ENCODE data around the gene RPP25.
"Not testable (repeated sequence)": the region's sequence is repeated elsewhere in the genome, so short reads cannot be mapped to it uniquely, and the experiment has no call there.

The RPP25 gene

DNA sequence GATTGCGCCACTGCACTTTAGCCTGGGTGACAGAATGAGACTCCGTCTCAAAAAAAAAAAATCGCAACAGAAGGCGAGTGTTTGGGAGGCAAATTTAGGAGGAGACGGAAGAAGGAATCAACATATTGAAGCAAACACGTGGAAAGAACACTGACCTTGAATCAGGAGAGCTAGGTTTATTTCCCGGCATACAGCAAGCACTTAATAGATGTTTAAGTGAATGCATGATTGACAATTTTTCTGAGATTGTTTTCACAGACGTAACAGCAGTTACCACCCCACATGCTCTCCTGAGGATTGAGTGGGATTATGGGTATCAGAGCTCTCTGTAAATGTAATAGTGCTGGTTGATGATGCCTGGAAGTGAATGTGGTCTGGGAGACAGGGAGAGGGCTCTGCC, 5.6 kb upstream of the RPP25 start:
- DNase-seq = no peak

DNA sequence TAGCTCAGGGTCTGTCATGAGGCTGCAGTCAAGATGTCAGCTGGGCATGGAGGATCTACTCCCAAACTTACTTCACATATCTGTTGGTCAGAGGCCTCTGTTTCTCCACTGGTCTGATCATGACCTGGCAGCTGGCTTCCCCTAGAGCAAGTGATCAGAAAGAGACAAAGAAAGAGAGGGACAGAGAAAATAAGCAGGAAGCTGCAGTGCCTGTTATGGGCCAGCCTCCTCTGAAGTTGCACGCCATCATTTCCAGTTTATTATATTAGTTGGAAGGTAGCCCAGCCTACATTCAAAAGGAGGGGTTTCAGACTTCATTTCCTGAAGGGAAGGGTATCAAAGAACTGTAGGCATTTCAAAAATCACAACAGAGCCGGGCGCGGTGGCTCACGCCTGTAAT, 5.0 kb upstream of the RPP25 start:
- DNase-seq = no peak

- no peak for DNase-seq
These were observed 4.5 kb upstream of the RPP25 start for GRCh38 chr15:74960995-74961588.

DNA sequence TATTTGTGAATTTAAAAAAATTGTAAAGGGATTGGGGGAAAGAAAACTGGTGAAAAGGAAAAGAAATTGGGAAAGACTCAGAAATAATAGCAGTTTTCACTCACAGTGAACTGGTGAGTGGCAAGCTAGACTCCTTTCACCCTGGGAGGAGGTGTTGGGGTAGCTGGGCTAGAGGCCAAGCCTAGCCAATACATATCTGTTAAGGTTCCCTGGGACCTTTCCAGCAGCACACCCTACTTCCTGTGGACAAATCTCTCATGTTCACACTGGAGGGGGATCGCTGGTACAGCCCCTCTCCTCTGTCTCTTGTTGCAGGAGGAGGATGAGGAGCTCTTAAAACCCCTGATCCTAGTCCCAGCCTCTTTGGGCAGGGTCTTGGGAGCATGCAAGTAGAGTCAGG, 3.7 kb upstream of the RPP25 start:
- no peak for DNase-seq

GRCh38 chr15:74959586-74959939, 3.0 kb upstream of the RPP25 start:
- no peak for DNase-seq

DNA sequence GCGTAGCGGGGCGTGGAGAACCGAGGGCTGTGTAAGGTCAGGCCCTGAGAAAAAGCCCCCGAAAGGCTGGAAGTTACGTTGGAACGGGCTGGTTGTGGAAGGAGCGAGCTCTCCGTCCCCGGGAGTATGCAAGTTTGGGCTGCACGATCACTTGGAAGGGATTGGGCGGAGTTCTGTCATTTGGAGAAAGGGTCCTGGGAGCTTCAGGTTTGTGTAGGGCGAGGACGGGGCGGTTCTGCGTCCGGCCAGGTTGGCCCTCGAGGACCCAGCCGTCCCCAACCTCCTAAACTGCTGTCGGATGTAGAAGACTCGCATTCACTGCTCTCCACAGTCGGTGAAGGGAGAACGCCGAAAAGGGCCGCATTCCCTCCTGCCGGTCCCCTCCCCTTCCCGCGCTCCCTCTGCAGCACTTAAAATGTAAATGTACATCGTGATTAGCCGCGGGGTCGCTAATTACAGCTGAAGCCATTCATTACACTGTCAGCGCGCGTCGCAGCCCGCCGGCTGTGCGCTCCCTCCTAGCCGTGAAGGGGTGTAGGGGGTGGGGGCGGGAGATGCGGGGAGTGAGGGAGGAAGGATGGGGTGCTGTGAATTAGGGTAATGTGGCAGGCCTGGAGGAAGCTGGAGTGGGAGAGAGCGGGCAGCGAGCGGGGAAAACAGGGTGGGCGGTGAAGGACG, 2.5 kb upstream of the RPP25 start:
- DNase-seq = no peak

- no peak for DNase-seq
These were observed 1.8 kb upstream of the RPP25 start for GRCh38 chr15:74958320-74958907.

DNA sequence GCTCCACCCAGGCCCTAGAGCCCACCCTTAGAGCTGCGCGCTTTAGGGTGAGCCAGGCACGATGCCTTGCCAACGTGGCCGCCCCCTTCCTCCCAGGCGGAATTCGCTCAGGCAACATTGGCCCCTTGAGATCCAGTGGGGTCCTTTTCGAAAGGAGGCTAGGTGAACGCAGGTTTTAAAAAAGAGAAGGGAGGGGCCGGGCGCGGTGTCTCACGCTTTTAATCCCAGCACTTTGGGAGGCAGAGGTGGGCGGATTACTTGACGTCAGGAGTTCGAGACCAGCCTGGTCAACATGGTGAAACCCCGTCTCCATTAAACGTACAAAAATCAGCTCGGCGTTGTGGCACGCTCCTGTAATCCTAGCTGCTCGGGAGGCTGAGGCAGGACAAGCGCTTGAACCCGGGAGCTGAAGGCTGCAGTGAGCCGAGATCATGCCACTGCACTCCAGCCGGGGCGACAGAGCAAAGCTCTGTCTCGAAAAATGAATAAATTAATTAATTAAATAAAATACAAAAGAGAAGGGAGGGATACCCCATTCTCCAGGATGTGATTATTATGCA, 984 bp upstream of the RPP25 start:
- DNase-seq = no peak

DNA sequence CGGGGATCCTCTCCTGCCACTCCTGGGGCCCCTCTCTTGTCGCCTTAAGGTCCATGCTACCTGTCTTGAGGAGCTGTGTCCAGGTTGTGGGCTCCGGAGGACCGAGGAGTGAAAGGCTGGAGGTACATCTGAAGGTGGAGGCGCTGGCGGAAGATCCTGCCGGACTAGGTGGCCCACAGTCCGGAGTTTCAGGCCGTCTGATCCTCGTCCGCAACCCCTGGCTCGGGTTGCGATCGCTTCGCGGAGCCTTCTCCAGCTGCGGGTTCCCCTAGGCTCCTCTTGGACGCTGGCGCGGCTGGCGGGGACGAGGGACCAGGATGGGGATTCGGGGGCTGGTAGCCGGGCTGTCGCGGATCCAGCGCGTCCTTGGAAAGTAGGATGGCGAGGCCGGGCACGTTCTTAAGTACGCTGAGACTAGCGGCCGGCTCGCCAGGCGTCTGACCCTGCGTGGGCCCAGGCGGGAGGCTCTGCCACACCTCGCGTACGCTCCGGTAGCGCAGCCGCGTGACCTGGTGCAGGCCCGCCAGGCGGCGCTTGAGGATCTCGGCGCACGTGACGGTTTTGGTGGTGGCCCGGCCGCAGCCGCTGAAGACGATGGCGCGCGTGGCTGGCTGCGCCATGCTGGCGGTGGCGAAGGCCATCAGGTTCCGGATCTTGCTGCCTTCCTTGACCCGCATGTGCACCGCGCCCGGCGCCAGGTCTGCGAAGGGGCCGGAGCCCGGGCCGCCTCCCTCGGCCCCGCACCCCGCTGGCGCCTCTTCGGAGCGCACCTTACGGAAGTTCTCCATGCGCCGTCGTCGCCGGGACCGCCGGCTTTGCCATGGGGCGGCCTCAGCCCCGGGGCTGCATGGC, 550 bp downstream of the RPP25 start:
- peak; percentile 58 to 65 for DNase-seq

DNA sequence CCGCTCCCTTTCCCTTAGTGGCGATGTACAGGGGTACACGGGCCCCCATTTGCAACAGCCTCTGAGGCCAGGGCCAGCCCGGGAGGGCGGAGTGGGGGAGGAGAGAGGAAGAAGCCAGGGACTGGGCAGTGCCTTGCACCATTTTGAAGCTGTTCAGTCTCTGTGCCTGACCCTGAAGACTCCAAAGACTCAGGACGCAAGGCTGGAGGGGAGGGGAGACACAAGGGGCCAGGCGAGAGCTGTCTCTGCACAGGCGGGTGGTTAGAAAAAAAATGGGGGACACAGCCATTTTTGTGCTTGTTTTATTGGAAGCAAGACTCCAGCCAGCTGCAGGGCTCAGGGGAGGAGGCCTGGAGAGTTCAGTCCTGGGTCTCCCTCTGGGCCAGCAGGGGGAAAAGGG, 1.6 kb downstream of the RPP25 start:
- no peak for DNase-seq

GRCh38 chr15:74954515-74954914, 2.1 kb downstream of the RPP25 start:
- no peak for DNase-seq

- no peak for DNase-seq
These were observed 5.6 kb downstream of the RPP25 start for GRCh38 chr15:74951006-74951405.

GRCh38 chr15:74950078-74950908, 6.3 kb downstream of the RPP25 start:
- DNase-seq = peak; percentile 81 to 85

DNA sequence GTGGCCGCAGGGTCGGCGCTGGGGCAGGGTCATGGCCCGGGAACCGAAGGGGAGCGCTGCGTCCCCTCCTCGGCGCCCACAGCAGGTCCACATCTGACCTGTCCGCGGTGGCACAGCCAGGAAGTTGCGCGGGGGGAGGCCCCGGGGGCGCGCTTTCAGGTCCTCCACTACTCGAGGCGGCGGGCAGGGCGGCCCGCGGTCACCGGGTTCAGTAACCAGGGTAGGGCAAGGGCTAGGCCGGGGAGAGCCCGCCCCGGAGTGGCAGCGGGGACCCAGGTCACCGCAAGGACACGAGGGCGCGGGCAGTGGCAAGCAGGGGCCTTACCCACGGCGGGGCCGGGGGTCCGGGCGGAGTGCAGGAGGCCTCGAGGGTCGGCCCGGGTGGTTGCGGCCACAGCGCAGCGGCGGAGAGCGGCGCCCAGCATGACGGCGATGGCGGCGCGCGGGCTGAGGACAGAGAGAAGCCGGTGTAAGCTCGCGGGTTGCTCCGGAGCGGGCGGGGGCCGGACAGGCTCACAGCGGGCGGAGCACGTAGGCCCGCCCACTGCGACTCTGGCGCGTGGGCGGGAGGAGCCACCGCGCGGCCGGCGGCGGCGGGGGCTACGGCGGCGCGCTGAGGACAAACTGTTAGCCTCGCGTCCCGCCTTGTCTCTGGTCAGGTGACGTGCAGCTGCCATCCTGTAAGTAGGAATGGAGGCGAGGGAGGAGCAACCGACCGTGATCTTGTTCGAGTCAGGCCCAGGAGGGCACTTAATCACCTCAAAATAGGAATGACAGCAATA, 18.8 kb downstream of the RPP25 start, which contains the start of gene COX5A:
Gene COX5A (minus strand): TSS at position 484 of the 782 bp plus-strand sequence. CDS start 59 bp downstream, at position 425.
- peak; percentile 93 to 94 for DNase-seq

DNA sequence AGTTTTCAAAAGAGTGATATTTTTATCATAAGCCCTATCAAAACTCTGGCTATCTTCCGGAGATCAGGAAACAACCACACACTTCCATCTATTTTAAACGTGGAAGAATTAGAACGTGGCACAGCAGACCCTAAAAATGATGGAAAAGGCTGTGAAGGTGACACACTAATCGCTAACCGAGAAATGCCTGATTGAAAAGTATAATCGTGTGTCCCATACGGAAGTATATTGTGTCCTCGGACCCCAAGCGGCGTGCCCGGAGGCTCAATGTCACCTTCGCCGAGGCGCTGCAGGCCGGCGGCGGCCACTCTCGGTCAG, 19.3 kb downstream of the RPP25 start:
- no peak for DNase-seq

DNA sequence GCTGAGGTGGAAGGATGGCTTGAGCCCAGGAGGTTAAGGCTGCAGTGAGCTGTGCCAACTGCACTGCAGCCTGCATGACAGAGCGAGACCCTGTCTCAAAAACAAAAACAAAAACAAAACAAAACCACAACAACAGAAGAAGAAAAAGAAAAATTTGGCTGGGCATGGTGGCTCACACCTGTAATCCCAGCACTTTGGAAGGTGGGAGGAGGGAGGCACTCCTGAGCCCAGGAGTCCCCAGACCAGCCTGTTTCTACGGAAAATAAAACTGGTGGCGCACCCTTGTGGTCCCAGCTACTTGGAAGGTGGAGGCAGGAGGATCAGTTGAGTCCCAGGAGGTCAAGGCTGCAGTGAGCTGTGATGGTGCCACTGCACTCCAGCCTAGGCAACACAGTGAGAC, 21.4 kb downstream of the RPP25 start:
- DNase-seq = not testable (repeated sequence)

- DNase-seq = no peak
These were observed 23.0 kb downstream of the RPP25 start for GRCh38 chr15:74933573-74933972.

- no peak for DNase-seq
These were observed 27.8 kb downstream of the RPP25 start for GRCh38 chr15:74928771-74929198.

DNA sequence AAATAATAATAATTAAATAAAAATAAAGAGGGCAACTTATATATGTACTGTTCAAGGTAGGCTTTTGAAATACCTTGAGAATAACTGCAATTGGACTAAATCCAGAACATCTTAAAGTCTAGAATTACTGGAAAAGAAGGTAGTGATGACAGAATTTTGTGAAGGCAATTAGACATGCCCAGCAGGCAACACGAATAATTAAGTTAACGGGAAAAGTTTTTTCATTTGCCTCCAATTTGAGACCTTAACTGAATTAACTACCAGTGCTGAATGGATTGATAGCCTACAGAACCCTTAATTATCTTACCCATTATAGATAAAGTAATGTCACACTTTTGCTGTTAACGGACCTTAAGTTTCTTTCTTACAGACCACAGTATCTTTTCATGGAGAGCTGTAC, 32.0 kb downstream of the RPP25 start:
- no peak for DNase-seq

DNA sequence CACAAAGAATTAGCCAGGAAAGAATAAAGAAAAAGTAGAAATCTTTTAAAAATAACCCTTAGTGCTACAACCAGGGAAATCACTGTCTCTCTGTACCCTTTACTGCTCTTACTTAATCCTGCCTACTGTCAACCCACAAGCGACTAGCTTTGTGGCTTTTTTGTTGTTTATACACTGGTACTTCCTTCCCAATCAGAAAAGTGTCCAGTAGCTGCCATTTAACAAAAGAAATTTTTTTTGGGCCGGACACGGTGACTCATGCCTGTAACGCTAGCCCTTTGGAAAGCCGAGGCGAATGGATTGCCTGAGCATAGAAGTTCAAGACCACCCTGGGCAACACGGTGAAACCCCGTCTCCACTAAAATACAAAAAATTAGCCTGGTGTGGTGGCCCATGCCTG, 36.1 kb downstream of the RPP25 start:
- no peak for DNase-seq

DNA sequence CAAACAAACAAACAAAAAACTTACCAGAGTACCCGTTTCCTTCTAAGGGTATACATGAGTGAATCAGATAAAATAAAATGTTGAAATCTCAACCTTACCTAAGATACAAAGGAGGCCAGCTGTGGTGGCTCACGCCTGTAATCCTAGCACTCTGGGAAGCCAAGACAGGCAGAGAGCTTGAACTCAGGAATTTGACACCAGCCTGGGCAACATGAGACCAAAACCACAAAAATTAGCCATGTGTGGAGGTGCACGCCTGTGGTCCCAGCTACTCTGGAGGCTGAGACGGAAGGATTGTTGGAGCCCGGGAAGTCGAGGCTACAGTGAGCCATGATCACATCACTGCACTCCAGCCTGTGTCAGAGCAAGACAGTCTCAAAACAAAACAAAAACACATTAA, 38.9 kb downstream of the RPP25 start:
- no peak for DNase-seq

GRCh38 chr15:74913799-74914198, 42.8 kb downstream of the RPP25 start:
- not testable (repeated sequence) for DNase-seq

Data from CD4-positive, alpha-beta T cell treated with Interleukin-4 for 1 hour (primary cell).